GM21825 (cell line): ENCODE data around the gene FTHL17.

Experiments
- ATAC-seq: cut with Tn5 transposase; IDR thresholded peaks from one replicate; pipeline ENCODE4 v1.9.1; 2021; ENCODE audit warnings: mild to moderate bottlenecking, moderate library complexity; ENCODE audit not compliant: unreplicated experiment

FTHL17 gene

DNA sequence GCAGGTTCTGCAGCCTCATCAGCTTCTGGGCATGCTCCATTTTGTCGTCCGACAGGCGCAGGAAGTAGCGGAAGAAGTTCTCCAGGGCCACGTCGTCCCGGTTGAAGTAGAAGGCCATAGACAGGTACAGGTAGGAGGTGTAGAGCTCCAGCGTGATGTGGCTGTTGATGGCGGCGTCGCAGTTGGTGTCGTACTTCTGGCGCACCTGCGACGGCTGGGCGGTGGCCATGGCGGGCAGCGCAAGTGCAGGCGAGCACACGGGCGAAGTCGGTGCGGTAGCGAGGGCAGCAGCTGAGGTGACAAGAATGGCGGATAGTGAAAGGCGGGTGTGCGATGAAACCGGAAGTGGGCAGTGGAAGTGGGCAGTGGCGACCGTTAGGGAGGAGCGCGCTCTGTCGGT lies at the start of gene FTHL17:
Gene FTHL17 (minus strand): TSS at position 317 of the 400 bp plus-strand sequence. CDS start 88 bp downstream, at position 229.
- no peak for ATAC-seq

- no peak for ATAC-seq
These were observed 45.4 kb upstream of the FTHL17 start for GRCh38 chrX:31117266-31117665.

DNA sequence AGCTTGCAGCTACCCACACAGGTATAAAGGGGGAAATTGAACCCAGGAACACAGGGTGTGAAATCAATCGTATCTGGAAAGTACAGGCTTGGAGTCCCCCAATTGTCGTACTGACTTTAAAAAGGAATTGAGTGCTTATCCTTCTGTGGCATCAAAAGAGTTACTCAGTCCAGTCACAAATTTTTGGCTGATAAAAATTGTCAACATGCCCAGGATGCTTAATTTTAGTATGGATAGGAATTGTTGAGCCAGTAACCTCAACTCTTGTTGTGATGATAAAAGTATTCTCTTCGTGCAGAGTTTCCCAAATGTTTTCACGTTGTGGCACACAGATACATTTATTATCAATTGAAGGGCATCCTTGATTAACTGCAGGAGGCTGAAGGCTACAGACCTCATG lies 43.6 kb upstream of the FTHL17 start:
- no peak for ATAC-seq

GRCh38 chrX:31114858-31115257 lies 43.0 kb upstream of the FTHL17 start:
- no peak for ATAC-seq

DNA sequence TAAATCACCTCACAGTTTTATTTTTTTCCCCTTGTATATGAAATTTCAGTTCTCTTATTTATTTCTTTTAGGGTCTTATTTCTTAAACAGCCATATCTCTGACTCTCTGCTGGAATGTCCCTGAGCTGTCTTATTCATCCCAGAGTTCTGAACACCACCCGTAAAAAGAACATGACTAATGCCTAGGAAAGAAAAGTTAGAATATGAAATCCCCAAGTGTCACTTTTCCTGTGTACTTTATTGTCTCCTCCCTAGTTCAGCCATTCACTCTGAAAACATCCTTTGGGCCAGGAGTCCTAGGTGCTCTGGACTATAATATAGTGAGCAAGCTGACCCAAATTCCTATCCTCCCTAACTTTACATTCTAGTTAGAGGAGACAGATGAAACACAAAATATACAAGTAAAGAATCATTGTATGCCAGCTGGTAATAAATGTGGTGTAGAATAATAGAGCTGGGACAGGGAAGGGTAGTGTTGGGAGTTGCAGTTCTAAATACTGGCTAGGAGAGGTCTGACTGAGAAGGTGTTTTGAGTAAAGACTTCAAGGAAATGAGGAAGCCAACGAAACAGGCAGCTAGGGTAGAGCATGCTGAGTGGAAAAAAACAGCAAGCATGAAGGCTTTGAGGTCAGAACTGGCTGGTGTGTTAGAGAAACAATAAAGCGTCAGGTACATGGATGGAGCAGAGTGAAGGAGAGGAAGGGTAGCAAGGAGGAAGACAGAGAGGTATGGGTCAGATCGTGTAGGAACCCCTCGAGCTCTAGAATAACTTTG lies 40.6 kb upstream of the FTHL17 start:
- no peak for ATAC-seq

- ATAC-seq, result no peak
These were observed 38.8 kb upstream of the FTHL17 start for GRCh38 chrX:31110657-31111056.

DNA sequence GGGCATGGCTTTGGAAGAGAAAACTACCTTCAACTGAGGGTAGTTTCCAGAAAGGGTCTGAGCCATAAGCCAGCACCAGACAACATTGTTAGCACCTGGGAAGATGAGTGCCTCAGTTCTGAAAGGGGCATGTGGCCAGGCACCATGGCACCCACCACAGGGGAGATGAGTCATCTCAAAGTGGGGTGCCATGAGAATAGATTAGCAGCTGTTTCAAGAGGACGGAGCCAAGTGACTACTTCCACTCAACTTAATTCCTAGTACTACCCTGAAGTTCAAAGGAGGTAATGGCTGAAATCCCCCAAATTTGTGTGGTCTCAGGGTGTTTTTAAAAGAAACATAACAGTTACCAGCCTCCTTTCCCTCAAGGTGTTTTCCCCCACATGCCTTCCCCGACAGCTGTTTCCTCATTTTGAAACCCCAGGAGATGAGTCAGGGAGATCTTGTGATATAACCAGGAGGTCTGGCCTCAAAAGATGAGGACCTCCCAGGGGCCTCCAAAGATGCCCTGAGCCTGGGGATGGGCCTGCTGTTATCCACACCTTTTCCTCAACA lies 27.8 kb upstream of the FTHL17 start:
- ATAC-seq, result peak; percentile 87

- no peak for ATAC-seq
These were observed 26.2 kb upstream of the FTHL17 start for GRCh38 chrX:31098079-31098478.

DNA sequence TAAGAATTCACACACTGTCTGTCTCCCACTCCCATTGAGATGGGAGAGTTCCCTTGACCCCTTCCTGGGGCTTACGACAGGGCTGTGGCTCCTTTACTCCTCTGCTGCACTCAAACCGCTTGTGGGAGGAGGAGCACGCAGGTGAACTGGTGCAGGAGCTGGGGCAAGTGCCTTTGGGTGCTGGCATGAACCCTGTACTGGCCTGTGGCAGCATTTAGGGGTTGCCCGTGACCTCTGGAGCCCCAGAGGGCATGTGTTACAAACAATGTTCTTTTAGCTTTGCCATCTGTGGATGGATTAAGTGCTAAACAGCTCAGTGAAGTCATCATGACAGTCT lies 21.8 kb upstream of the FTHL17 start:
- ATAC-seq, result peak; percentile 18

GRCh38 chrX:31092970-31093638 lies 21.3 kb upstream of the FTHL17 start:
- peak; percentile 67 for ATAC-seq

DNA sequence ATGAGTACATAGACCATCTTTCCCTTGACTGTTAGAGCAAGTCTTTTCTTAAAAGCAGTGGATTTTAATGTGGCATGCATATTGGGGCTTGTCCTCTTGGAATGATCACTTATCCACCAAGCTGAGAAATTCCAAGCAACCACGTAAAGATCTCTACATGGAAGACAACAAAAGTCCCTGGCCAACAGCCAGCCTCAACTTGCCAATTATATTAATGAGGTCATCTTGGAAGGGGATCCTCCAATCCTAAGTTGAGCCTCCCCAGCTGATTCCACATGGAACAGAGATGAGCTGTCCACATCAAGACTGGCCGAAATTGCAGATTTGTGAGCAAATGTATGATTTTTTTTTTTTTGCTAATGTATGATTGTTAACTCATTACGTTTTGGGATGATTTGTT lies 20.6 kb upstream of the FTHL17 start:
- no peak for ATAC-seq

GRCh38 chrX:31091819-31092218 lies 20.0 kb upstream of the FTHL17 start:
- ATAC-seq, result no peak

- no peak for ATAC-seq
These were observed 2.7 kb upstream of the FTHL17 start for GRCh38 chrX:31074522-31074921.

DNA sequence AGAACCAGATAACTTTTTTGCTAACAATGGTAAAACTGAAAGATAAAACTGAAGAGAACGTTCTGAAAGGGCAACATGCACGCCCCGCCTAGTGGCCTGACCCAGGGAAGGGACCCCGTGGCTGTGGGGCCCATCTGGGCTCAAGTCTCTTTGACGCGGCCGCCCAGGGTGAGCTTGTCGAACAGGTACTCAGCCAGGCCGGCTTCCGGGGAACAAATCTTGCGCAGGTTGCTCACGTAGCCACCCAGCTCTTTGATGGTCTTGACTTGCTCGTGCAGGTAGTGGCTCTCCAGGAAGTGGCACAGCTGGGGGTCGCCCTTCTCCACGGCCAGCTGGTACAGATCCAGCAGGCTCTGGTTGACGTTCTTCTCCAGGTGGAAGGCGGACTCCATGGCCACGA lies 579 bp downstream of the FTHL17 start:
- ATAC-seq, result no peak

DNA sequence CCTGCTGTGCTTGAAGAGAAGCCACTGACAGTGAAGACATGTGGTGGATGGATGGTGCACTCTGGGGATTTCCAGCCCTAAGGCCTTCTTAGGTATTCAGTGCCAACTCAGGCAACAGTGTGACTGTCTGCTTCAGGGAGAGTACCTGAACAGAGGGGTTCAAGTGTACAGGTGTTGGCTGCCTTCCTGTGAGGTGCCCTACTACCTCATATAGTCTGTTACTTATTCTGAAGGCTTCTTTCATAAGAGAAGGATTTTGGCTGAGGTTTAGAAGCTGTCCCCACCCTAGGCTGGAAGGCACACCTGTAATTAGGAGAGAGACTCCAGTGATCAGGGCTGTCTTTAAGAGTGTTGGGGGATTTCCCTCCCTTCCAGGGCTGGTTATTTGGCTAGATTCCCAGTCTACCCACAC lies 1.8 kb downstream of the FTHL17 start:
- ATAC-seq, result peak; percentile 64

DNA sequence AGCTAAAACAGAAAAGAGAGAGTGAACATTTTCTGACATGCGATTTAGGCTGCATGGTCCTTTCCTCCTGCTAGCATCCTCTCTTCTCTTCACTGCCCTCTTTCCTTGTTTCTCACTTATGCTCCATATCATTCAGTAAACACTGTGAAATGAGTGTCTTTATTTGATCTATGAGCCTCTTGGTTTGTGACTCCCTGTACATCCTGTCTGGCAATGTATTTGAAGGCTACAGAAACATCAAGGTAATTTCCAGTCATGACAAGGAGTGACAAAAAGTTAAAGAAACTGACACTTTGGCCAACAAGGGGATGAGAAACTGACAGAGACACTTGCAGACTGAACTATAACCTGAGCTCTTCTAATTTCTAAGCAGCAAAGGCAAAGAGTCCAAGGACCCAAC lies 8.7 kb downstream of the FTHL17 start:
- ATAC-seq, result no peak

DNA sequence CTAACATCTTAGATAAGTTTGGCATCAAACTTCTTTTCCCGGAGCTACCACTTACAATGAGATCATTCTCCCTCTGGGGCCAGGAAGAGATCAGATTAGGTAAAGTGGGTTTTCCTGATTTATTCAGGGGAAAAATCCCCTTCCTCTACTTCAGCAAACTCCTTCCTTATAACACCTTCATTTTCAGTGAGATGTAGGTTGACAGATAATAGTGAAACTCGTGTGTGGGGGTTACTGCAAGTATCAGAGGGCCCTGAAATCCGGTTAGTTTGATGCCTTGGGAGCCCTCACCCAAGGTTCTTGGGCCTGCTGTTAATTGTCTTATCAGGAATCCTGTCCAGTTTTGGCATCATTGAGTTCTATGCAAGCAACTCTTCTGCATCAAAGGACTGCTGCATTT lies 10.8 kb downstream of the FTHL17 start:
- ATAC-seq, result no peak

GRCh38 chrX:31060016-31060415 lies 11.8 kb downstream of the FTHL17 start:
- no peak for ATAC-seq

- ATAC-seq, result no peak
These were observed 13.6 kb downstream of the FTHL17 start for GRCh38 chrX:31058284-31058683.

GRCh38 chrX:31057691-31058090 lies 14.2 kb downstream of the FTHL17 start:
- ATAC-seq, result no peak

DNA sequence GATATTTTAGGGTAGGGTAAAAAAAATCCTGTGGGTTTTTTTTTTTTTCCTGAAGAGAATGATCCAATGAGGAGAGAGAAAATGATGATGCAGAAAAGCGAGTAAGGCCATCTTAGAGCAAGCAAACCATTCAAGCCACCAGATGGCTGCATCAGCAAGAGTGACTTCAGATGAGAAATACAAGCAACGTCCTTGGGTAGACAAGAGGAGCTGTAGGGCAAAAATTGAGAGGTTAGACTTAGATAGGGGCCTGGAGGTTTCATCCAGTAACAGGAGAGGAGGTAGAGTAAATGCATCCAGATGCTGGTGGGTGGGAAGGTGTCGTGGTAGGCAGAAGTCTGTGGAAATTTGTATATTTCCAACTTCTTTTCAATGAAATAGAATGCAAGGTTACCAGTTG lies 14.6 kb downstream of the FTHL17 start:
- ATAC-seq, result no peak

DNA sequence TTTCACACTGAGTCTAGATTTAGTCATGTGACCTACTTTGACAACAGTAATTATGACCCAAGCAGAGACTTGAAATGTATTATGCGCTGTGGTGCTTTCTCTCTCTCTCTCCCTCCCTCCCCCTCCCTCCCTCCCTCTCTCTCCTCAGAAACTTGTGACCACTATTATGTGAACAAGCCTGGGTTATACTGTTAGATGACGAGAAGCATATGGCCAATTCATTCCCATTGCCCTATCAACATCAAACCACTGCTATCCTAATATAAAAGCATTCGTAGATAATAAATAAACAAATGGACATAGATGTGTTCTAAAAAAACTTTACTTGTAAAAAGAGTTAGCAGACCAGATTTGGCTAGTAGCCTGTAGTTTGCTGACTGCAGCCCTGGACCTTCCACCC lies 18.2 kb downstream of the FTHL17 start:
- ATAC-seq, result no peak
